ENCODE results near the gene ARHGAP10. TPM values are rescaled to one million over a fixed set of nuclear protein-coding genes. Genes with fewer than 3 reads are reported as not detected.

Gene ARHGAP10
- total RNA-seq, 1 donor from 2014 or later: 111 TPM

DNA sequence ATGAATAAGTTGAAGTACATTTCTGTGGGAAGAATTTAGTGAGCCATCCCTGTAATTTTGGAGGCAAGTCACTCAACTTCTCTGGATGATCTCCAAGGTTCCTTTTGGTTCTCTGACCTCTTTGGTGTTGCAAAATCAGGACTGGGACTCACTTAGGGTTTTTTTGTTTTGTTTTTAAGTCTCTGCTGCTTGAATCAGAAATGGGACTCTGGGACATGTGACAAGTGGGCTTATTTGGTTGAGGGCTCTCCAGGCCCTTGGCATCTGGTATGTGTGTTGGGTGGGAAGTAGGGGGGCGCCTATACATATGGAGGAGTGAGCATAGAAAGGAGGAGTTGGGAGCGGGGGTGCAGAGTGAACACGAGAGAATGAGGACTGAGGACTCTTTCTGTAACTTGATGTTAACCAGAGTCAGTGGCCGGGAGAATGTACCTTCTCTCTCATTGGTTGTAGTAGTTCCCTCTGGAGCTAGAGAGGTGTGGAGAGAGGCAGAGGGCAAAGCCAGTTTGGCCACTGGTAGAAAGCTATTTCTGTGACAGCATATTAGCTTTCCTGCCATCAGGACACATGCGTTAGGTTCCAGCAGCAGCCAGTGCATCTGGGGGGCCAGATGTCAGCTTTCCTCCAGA lies 1.9 kb downstream of the ARHGAP10 start:
- H3K36me3 Mint-ChIP-seq (ENCODE audit: low read depth): peaks cover 6% of the 10 kb centered on the region
- H3K9me3 Mint-ChIP-seq (ENCODE audit: low read depth): no peaks in the 10 kb centered on the region
- no peak for DNase-seq (ENCODE audit: low spot score)
- H3K27me3 Mint-ChIP-seq (ENCODE audit: low read depth): no peaks in the 10 kb centered on the region
- peaks cover 60% of the 10 kb centered on the region for H3K4me1 Mint-ChIP-seq (ENCODE audit: low read depth)
- peak overlapping the region; percentile 94 for H3K27ac Mint-ChIP-seq (ENCODE audit: unreplicated experiment)
- TF ChIP-seq, protein P1, sequence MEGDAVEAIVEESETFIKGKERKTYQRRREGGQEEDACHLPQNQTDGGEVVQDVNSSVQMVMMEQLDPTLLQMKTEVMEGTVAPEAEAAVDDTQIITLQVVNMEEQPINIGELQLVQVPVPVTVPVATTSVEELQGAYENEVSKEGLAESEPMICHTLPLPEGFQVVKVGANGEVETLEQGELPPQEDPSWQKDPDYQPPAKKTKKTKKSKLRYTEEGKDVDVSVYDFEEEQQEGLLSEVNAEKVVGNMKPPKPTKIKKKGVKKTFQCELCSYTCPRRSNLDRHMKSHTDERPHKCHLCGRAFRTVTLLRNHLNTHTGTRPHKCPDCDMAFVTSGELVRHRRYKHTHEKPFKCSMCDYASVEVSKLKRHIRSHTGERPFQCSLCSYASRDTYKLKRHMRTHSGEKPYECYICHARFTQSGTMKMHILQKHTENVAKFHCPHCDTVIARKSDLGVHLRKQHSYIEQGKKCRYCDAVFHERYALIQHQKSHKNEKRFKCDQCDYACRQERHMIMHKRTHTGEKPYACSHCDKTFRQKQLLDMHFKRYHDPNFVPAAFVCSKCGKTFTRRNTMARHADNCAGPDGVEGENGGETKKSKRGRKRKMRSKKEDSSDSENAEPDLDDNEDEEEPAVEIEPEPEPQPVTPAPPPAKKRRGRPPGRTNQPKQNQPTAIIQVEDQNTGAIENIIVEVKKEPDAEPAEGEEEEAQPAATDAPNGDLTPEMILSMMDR (IDR thresholded peaks at IDR 0.05): peak; percentile 55
- peak overlapping the region; percentile 94 for H3K4me3 Mint-ChIP-seq (ENCODE audit: unreplicated experiment)

GRCh38 chr4:147734496-147734895 lies 2.6 kb downstream of the ARHGAP10 start:
- H3K4me1 Mint-ChIP-seq (ENCODE audit: low read depth): peaks cover 67% of the 10 kb centered on the region

GRCh38 chr4:147735413-147736301 lies 3.8 kb downstream of the ARHGAP10 start:
- H3K36me3 Mint-ChIP-seq (ENCODE audit: low read depth): peaks cover 6% of the 10 kb centered on the region
- no peaks in the 10 kb centered on the region for H3K27me3 Mint-ChIP-seq (ENCODE audit: low read depth)
- H3K4me1 Mint-ChIP-seq (ENCODE audit: low read depth): peaks cover 73% of the 10 kb centered on the region
- DNase-seq (ENCODE audit: low spot score): no peak
- H3K27ac Mint-ChIP-seq (ENCODE audit: unreplicated experiment): peak overlapping the region; percentile 90
- peak overlapping the region; percentile 94 for H3K4me3 Mint-ChIP-seq (ENCODE audit: unreplicated experiment)
- H3K9me3 Mint-ChIP-seq (ENCODE audit: low read depth): no peaks in the 10 kb centered on the region
- TF ChIP-seq, protein P1 (IDR thresholded peaks at IDR 0.05): no peak

More at GRCh38 chr4:147734496-147734895, 2.6 kb downstream of the ARHGAP10 start:
- H3K27me3 Mint-ChIP-seq (ENCODE audit: low read depth): no peaks in the 10 kb centered on the region
- peak overlapping the region; percentile 94 for H3K4me3 Mint-ChIP-seq (ENCODE audit: unreplicated experiment)
- no peaks in the 10 kb centered on the region for H3K9me3 Mint-ChIP-seq (ENCODE audit: low read depth)
- TF ChIP-seq, protein P1 (IDR thresholded peaks at IDR 0.05): no peak
- H3K36me3 Mint-ChIP-seq (ENCODE audit: low read depth): peaks cover 6% of the 10 kb centered on the region
- no peak for DNase-seq (ENCODE audit: low spot score)
- peak overlapping the region; percentile 94 for H3K27ac Mint-ChIP-seq (ENCODE audit: unreplicated experiment)

- Mint-ChIP-seq H3K27ac (ENCODE audit: unreplicated experiment) (peak overlapping the region; percentile 90), H3K4me1 (ENCODE audit: low read depth) (peaks cover 77% of the 10 kb centered on the region), H3K9me3 (ENCODE audit: low read depth) (no peaks in the 10 kb centered on the region)
These were observed 4.6 kb downstream of the ARHGAP10 start for GRCh38 chr4:147736458-147736857.

GRCh38 chr4:147737623-147738022 lies 5.7 kb downstream of the ARHGAP10 start:
- Mint-ChIP-seq H3K4me3 (ENCODE audit: unreplicated experiment) (peak overlapping the region; percentile 36), H3K27me3 (ENCODE audit: low read depth) (no peaks in the 10 kb centered on the region), H3K9me3 (ENCODE audit: low read depth) (no peaks in the 10 kb centered on the region), H3K27ac (ENCODE audit: unreplicated experiment) (peak overlapping the region; percentile 86), H3K36me3 (ENCODE audit: low read depth) (peaks cover 7% of the 10 kb centered on the region), H3K4me1 (ENCODE audit: low read depth) (peaks cover 85% of the 10 kb centered on the region)
- TF ChIP-seq, protein P1 (IDR thresholded peaks at IDR 0.05): no peak
- no peak for DNase-seq (ENCODE audit: low spot score)

More at GRCh38 chr4:147736458-147736857, 4.6 kb downstream of the ARHGAP10 start:
- peak overlapping the region; percentile 94 for H3K4me3 Mint-ChIP-seq (ENCODE audit: unreplicated experiment)
- no peaks in the 10 kb centered on the region for H3K27me3 Mint-ChIP-seq (ENCODE audit: low read depth)
- peaks cover 6% of the 10 kb centered on the region for H3K36me3 Mint-ChIP-seq (ENCODE audit: low read depth)
- no peak for DNase-seq (ENCODE audit: low spot score)
- TF ChIP-seq, protein P1 (IDR thresholded peaks at IDR 0.05): no peak

Measured in chondrocyte (in vitro differentiated cells).